Activated naive CD4-positive, alpha-beta T cell treated with anti-CD3 and anti-CD28 coated beads for 36 hours (primary cell): ENCODE measurements around the gene COQ8A. TPM values are rescaled to one million over a fixed set of nuclear protein-coding genes. Genes with fewer than 3 reads are reported as not detected.

Source experiments
- CTCF ChIA-PET: fragments of 350-600 bp; sonication (Branson Sonifier 250); formaldehyde crosslinking; loops from one replicate; lab custom pipeline; 2021; ENCODE audit warnings: antibody characterized with exemption; lab: Charles Lee
- DNase-seq: peaks from one replicate; pipeline ENCODE4 v3.0.0-alpha.2; 2020
- H3K27ac Mint-ChIP-seq: one replicate; pipeline ENCODE4 v1.8.0; 2021; ENCODE audit warnings: mild to moderate bottlenecking, mixed read lengths
- H3K27me3 Mint-ChIP-seq: one replicate; pipeline ENCODE4 v1.8.0; 2021; ENCODE audit warnings: low read depth, mixed read lengths
- H3K36me3 Mint-ChIP-seq: one replicate; pipeline ENCODE4 v1.8.0; 2021; ENCODE audit warnings: low read depth, mixed read lengths
- H3K4me1 Mint-ChIP-seq: one replicate; pipeline ENCODE4 v1.8.0; 2021; ENCODE audit warnings: low read depth, mixed read lengths
- H3K4me3 Mint-ChIP-seq: one replicate; pipeline ENCODE4 v1.8.0; 2021; ENCODE audit warnings: mild to moderate bottlenecking, moderate library complexity, mixed read lengths
- H3K9me3 Mint-ChIP-seq: one replicate; pipeline ENCODE4 v1.8.0; 2021; ENCODE audit warnings: mixed read lengths
- intact Hi-C: fragments of 100-400 bp; cut with micrococcal nuclease; formaldehyde crosslinking; loops from one replicate; pipeline ENCODE4 v1.15.1; 2023
- total RNA-seq, 2 experiments: library from RNA; stranded (reverse); gene quantifications; one replicate each; pipeline ENCODE4 v1.2.3, GENCODE V29; 2021

COQ8A gene
- total RNA-seq, 2 experiments from 2014 or later = 24.8 to 26.5 TPM

GRCh38 chr1:226934483-226935237 is 5.4 kb upstream of the COQ8A start:
- Mint-ChIP-seq H3K4me3 (no peak overlapping the region), H3K27ac (no peak overlapping the region), H3K9me3 (peaks cover 15% of the 10 kb centered on the region), H3K4me1 (peaks cover 14% of the 10 kb centered on the region), H3K36me3 (peaks cover 4% of the 10 kb centered on the region), H3K27me3 (no peaks in the 10 kb centered on the region)
- no peak for DNase-seq
- intact Hi-C loops = loop anchor here (5.0 kb wide), 1 partner anchor 628 kb away; the partner anchor contains the start of gene ZNF678
- CTCF ChIA-PET = no interaction called here

- intact Hi-C loops = loop anchor here (5.0 kb wide), 1 partner anchor 624 kb away; the partner anchor contains the start of gene ZNF678
- CTCF ChIA-PET = interaction anchor here (0.5 to 1.2 kb wide), 5 partner anchors 26 to 395 kb away, joined by 3 to 4 read pairs (median 3); no protein-coding TSS in a partner anchor
- peaks cover 15% of the 10 kb centered on the region for H3K9me3 Mint-ChIP-seq
- no peak for DNase-seq
- peaks cover 35% of the 10 kb centered on the region for H3K4me1 Mint-ChIP-seq
- peaks cover 4% of the 10 kb centered on the region for H3K36me3 Mint-ChIP-seq
- H3K4me3 Mint-ChIP-seq = peak overlapping the region; percentile 82
- H3K27me3 Mint-ChIP-seq = no peaks in the 10 kb centered on the region
- peak overlapping the region; percentile 90 for H3K27ac Mint-ChIP-seq
These were observed 2.0 kb upstream of the COQ8A start for GRCh38 chr1:226937940-226938725.

- intact Hi-C loops = loop anchor here (1.0 to 5.0 kb wide), 2 partner anchors 57 to 623 kb away; partner anchors contain the start of gene ZNF678
These were observed 1.1 kb upstream of the COQ8A start for GRCh38 chr1:226938903-226939437.

GRCh38 chr1:226939438-226940028 is 561 bp upstream of the COQ8A start:
- Mint-ChIP-seq H3K4me1 (peaks cover 48% of the 10 kb centered on the region), H3K27me3 (no peaks in the 10 kb centered on the region), H3K4me3 (peak overlapping the region; percentile 82), H3K27ac (peak overlapping the region; percentile 90), H3K36me3 (peaks cover 3% of the 10 kb centered on the region), H3K9me3 (peaks cover 11% of the 10 kb centered on the region)
- intact Hi-C loops = loop anchor here (1.0 to 5.0 kb wide), 11 partner anchors 8 to 1228 kb away; partner anchors contain the start of genes IBA57, JMJD4, PARP1 and SNAP47
- peak; percentile 68 for DNase-seq
- CTCF ChIA-PET = interaction anchor here (1.1 kb wide), 1 partner anchor 285 kb away, joined by 3 read pairs; no protein-coding TSS in a partner anchor

More at GRCh38 chr1:226938903-226939437, 1.1 kb upstream of the COQ8A start:
- peaks cover 14% of the 10 kb centered on the region for H3K9me3 Mint-ChIP-seq
- no peaks in the 10 kb centered on the region for H3K27me3 Mint-ChIP-seq
- peak overlapping the region; percentile 82 for H3K4me3 Mint-ChIP-seq
- DNase-seq = no peak
- CTCF ChIA-PET = interaction anchor here (0.7 to 1.2 kb wide), 3 partner anchors 27 to 285 kb away, joined by 3 to 4 read pairs (median 3); no protein-coding TSS in a partner anchor
- H3K36me3 Mint-ChIP-seq = peaks cover 4% of the 10 kb centered on the region
- H3K4me1 Mint-ChIP-seq = peaks cover 43% of the 10 kb centered on the region
- H3K27ac Mint-ChIP-seq = peak overlapping the region; percentile 90

- CTCF ChIA-PET = interaction anchor here (1.0 kb wide), 1 partner anchor 307 kb away, joined by 3 read pairs; no protein-coding TSS in a partner anchor
- Mint-ChIP-seq H3K27ac (peak overlapping the region; percentile 27), H3K27me3 (no peaks in the 10 kb centered on the region), H3K9me3 (no peaks in the 10 kb centered on the region), H3K4me1 (peaks cover 48% of the 10 kb centered on the region), H3K36me3 (no peaks in the 10 kb centered on the region), H3K4me3 (peak overlapping the region; percentile 82)
- DNase-seq = no peak
- intact Hi-C loops = loop anchor here (1.0 to 5.0 kb wide), 9 partner anchors 9 to 1227 kb away; partner anchors contain the start of genes IBA57, JMJD4, PARP1 and SNAP47
These were observed 643 bp downstream of the COQ8A start for GRCh38 chr1:226940806-226941067.

- no peak overlapping the region for H3K4me3 Mint-ChIP-seq
- H3K27me3 Mint-ChIP-seq = no peaks in the 10 kb centered on the region
- peaks cover 54% of the 10 kb centered on the region for H3K4me1 Mint-ChIP-seq
- no peaks in the 10 kb centered on the region for H3K9me3 Mint-ChIP-seq
- CTCF ChIA-PET = no interaction called here
- no peaks in the 10 kb centered on the region for H3K36me3 Mint-ChIP-seq
- H3K27ac Mint-ChIP-seq = no peak overlapping the region
- intact Hi-C loops = loop anchor here (5.0 kb wide), 3 partner anchors 50 to 1225 kb away; partner anchors contain the start of gene IBA57
- no peak for DNase-seq
These were observed 2.3 kb downstream of the COQ8A start for GRCh38 chr1:226942392-226942791.

GRCh38 chr1:226943156-226943555 is 3.1 kb downstream of the COQ8A start:
- no peak overlapping the region for H3K4me3 Mint-ChIP-seq
- H3K27ac Mint-ChIP-seq = no peak overlapping the region
- no peaks in the 10 kb centered on the region for H3K9me3 Mint-ChIP-seq
- H3K27me3 Mint-ChIP-seq = no peaks in the 10 kb centered on the region
- intact Hi-C loops = loop anchor here (5.0 kb wide), 3 partner anchors 49 to 1224 kb away; partner anchors contain the start of gene IBA57
- H3K4me1 Mint-ChIP-seq = peaks cover 50% of the 10 kb centered on the region
- no peak for DNase-seq
- CTCF ChIA-PET = no interaction called here
- H3K36me3 Mint-ChIP-seq = no peaks in the 10 kb centered on the region

- Mint-ChIP-seq H3K27ac (no peak overlapping the region), H3K4me3 (no peak overlapping the region)
These were observed 3.8 kb downstream of the COQ8A start for GRCh38 chr1:226943927-226944326.

GRCh38 chr1:226945106-226945857 is 5.2 kb downstream of the COQ8A start:
- CTCF ChIA-PET = no interaction called here
- Mint-ChIP-seq H3K27ac (no peak overlapping the region), H3K36me3 (no peaks in the 10 kb centered on the region), H3K27me3 (no peaks in the 10 kb centered on the region), H3K4me1 (peaks cover 43% of the 10 kb centered on the region), H3K4me3 (no peak overlapping the region), H3K9me3 (no peaks in the 10 kb centered on the region)
- intact Hi-C loops = no loop called here
- no peak for DNase-seq

More at GRCh38 chr1:226943927-226944326, 3.8 kb downstream of the COQ8A start:
- no peak for DNase-seq
- no peaks in the 10 kb centered on the region for H3K27me3 Mint-ChIP-seq
- H3K36me3 Mint-ChIP-seq = no peaks in the 10 kb centered on the region
- no peaks in the 10 kb centered on the region for H3K9me3 Mint-ChIP-seq
- intact Hi-C loops = loop anchor here (5.0 kb wide), 3 partner anchors 48 to 1223 kb away; partner anchors contain the start of gene IBA57
- H3K4me1 Mint-ChIP-seq = peaks cover 43% of the 10 kb centered on the region
- CTCF ChIA-PET = no interaction called here

GRCh38 chr1:226945858-226946245 is 5.8 kb downstream of the COQ8A start:
- H3K9me3 Mint-ChIP-seq = no peaks in the 10 kb centered on the region
- H3K27ac Mint-ChIP-seq = no peak overlapping the region
- no peak overlapping the region for H3K4me3 Mint-ChIP-seq
- peaks cover 40% of the 10 kb centered on the region for H3K4me1 Mint-ChIP-seq
- CTCF ChIA-PET = interaction anchor here (0.6 kb wide), 1 partner anchor 290 kb away, joined by 3 read pairs; no protein-coding TSS in a partner anchor
- H3K27me3 Mint-ChIP-seq = no peaks in the 10 kb centered on the region
- no peaks in the 10 kb centered on the region for H3K36me3 Mint-ChIP-seq
- DNase-seq = no peak
- intact Hi-C loops = no loop called here

- Mint-ChIP-seq H3K27ac (no peak overlapping the region), H3K9me3 (no peaks in the 10 kb centered on the region), H3K4me1 (peaks cover 36% of the 10 kb centered on the region), H3K36me3 (no peaks in the 10 kb centered on the region), H3K4me3 (no peak overlapping the region), H3K27me3 (no peaks in the 10 kb centered on the region)
- intact Hi-C loops = no loop called here
- DNase-seq = no peak
- CTCF ChIA-PET = interaction anchor here (0.6 kb wide), 1 partner anchor 290 kb away, joined by 3 read pairs; no protein-coding TSS in a partner anchor
These were observed 6.2 kb downstream of the COQ8A start for GRCh38 chr1:226946285-226946684.
